ENCODE data around the gene ADCY5.
A peak's percentile ranks its signal among the peaks of the same experiment; 100 is the strongest.

ADCY5 gene

GRCh38 chr3:123365450-123366143 lies 83.3 kb downstream of the ADCY5 start:
- DNase-seq, result no peak

- no peak for DNase-seq
Observed at GRCh38 chr3:123361071-123361470, 87.8 kb downstream of the ADCY5 start.

- DNase-seq, result no peak
Observed at GRCh38 chr3:123357275-123357674, 91.6 kb downstream of the ADCY5 start.

GRCh38 chr3:123353850-123354233 lies 95.0 kb downstream of the ADCY5 start:
- peak; percentile 52 for DNase-seq

- no peak for DNase-seq
Observed at GRCh38 chr3:123353227-123353849, 95.6 kb downstream of the ADCY5 start.

- DNase-seq, result peak; percentile 21
Observed at GRCh38 chr3:123352134-123352554, 96.7 kb downstream of the ADCY5 start.

GRCh38 chr3:123351501-123351900 lies 97.4 kb downstream of the ADCY5 start:
- no peak for DNase-seq

GRCh38 chr3:123350971-123351370 lies 97.9 kb downstream of the ADCY5 start:
- DNase-seq, result no peak

GRCh38 chr3:123349566-123350435 lies 99.1 kb downstream of the ADCY5 start:
- no peak for DNase-seq

- DNase-seq, result no peak
Observed at GRCh38 chr3:123349201-123349535, 99.7 kb downstream of the ADCY5 start.

GRCh38 chr3:123348471-123349200 lies 100.3 kb downstream of the ADCY5 start:
- no peak for DNase-seq

GRCh38 chr3:123347691-123348264 lies 101.1 kb downstream of the ADCY5 start:
- no peak for DNase-seq

GRCh38 chr3:123347205-123347604 lies 101.7 kb downstream of the ADCY5 start:
- no peak for DNase-seq

GRCh38 chr3:123346021-123346420 lies 102.9 kb downstream of the ADCY5 start:
- DNase-seq, result no peak

- no peak for DNase-seq
Observed at GRCh38 chr3:123344907-123345594, 103.8 kb downstream of the ADCY5 start.

GRCh38 chr3:123344175-123344906 lies 104.5 kb downstream of the ADCY5 start:
- DNase-seq, result peak; percentile 93

GRCh38 chr3:123343296-123344174 lies 105.4 kb downstream of the ADCY5 start:
- no peak for DNase-seq

- no peak for DNase-seq
Observed at GRCh38 chr3:123342631-123343080, 106.2 kb downstream of the ADCY5 start.

- DNase-seq, result no peak
Observed at GRCh38 chr3:123341871-123342630, 106.8 kb downstream of the ADCY5 start.
